ENCODE results near the gene TGFBR3.

Gene TGFBR3

DNA sequence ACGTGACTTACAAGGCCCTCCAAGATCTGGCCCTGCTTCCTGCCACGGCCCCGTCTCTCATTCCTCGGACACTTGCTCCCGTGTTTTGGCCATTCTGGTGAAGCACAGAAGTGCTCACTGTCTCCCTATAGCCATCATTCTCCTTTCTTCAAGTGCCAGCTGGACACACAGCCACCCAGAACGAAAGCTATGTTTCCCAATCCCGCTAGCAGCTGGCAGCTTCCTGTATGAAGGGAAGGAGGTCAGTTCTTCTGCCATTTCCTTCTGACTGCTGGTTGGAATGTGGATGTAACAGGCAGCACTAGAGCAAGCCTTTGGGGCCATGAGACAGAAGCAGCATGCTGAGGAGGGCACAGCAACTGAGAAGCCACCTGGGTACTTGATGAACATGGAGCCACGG lies 82.8 kb downstream of the TGFBR3 start:
- peak; percentile 24 for DNase-seq (ENCODE audit: low read depth)
- TF ChIP-seq, protein P1, sequence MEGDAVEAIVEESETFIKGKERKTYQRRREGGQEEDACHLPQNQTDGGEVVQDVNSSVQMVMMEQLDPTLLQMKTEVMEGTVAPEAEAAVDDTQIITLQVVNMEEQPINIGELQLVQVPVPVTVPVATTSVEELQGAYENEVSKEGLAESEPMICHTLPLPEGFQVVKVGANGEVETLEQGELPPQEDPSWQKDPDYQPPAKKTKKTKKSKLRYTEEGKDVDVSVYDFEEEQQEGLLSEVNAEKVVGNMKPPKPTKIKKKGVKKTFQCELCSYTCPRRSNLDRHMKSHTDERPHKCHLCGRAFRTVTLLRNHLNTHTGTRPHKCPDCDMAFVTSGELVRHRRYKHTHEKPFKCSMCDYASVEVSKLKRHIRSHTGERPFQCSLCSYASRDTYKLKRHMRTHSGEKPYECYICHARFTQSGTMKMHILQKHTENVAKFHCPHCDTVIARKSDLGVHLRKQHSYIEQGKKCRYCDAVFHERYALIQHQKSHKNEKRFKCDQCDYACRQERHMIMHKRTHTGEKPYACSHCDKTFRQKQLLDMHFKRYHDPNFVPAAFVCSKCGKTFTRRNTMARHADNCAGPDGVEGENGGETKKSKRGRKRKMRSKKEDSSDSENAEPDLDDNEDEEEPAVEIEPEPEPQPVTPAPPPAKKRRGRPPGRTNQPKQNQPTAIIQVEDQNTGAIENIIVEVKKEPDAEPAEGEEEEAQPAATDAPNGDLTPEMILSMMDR (IDR thresholded peaks at IDR 0.05; ENCODE audit: insufficient read depth, low read depth, low read length, missing control alignments): no peak

DNA sequence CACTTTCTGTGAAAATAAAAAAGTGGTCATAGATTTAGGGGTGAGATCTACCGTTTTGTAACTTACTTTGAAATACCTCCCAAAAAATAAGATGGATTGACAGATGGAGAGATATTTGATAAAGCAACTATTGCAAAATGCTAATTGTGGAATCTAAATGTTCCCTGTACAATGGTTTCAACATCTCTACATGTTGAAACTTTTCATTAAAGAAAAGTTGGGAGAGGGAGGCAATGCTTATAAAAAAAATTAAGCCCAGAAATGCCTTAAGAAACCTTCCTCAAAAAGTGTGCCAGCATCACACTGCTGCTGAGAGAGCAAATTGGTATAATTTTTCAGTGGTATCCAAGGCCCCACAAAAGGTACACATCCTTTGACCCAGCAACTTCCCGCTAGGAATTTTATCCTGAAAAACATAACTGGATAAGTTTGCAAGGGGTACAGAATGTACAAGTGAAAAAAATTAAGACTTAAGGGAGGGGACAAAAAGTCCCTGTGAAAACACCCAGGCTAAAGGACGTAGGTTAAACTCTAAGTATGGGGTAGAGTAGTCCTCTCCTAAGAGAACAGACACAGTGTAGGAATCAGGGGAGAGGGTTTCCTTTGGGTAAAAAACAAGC lies 84.3 kb downstream of the TGFBR3 start:
- TF ChIP-seq, protein P1 (IDR thresholded peaks at IDR 0.05; ENCODE audit: insufficient read depth, low read depth, low read length, missing control alignments): no peak
- DNase-seq (ENCODE audit: low read depth): no peak
- H3K4me3 ChIP-seq (ENCODE audit: low read depth, low read length): no peak overlapping the region

More for the DNA sequence above, 82.8 kb downstream of the TGFBR3 start:
- no peak overlapping the region for H3K4me3 ChIP-seq (ENCODE audit: low read depth, low read length)

DNA sequence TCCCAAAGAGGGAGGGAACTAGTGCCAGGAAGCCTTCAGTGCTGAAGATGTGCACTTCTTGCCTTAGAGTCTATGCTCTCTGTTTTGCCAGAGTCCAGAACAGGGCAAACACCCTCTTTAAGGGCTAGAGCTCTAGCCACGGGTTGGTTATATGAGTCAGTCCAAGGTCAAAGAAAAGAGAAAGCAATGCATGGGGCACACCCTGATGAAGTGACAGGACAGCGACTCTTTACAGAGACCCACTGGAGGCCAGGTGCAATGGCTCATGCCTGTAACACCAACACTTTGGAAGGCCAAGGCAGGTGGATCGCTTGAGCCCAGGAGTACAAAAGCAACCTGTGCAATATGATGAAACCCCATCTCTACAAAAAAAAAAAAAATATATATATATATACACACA lies 86.1 kb downstream of the TGFBR3 start:
- TF ChIP-seq, protein P1 (IDR thresholded peaks at IDR 0.05; ENCODE audit: insufficient read depth, low read depth, low read length, missing control alignments): no peak
- no peak overlapping the region for H3K4me3 ChIP-seq (ENCODE audit: low read depth, low read length)
- peak; percentile 22 for DNase-seq (ENCODE audit: low read depth)

DNA sequence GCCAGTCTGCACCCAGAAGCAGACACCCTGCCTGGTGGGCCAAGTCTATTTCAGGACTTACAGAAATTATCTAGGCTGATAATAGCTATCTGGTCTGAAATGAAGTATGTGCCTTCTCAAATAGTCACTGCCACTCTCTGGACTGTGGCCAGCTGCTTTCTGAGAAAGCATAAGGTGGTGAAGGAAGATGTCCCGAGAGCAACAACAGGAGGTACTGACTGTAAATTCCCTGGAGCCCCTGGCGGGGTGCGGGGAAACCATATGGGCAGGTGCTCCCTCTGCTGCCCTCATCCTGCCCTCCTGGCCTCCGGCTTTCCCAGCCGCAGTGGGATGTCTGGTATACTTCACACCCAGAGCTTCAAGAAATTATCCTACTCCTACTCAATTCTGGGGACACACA lies 86.8 kb downstream of the TGFBR3 start:
- TF ChIP-seq, protein P1 (IDR thresholded peaks at IDR 0.05; ENCODE audit: insufficient read depth, low read depth, low read length, missing control alignments): no peak
- no peak overlapping the region for H3K4me3 ChIP-seq (ENCODE audit: low read depth, low read length)

DNA sequence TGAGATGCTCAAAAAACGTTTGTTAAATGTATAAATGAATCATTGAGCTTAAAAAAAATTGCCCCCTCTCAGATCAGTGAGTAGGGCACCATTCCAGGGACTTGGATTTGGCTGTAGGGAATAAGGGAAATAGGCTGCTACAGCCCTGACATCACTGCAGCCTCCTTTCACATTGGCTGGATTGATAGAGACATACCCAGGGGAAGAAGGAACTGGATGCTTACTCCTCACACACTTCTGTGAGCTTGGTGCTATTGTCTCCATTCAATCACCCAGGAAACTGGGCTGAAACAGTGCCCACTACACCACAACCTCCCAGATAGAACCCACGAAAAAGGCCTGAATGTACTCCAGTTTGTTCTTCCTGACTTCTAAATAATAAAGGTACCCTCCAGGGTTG lies 87.2 kb downstream of the TGFBR3 start:
- H3K4me3 ChIP-seq (ENCODE audit: low read depth, low read length): no peak overlapping the region
- TF ChIP-seq, protein P1 (IDR thresholded peaks at IDR 0.05; ENCODE audit: insufficient read depth, low read depth, low read length, missing control alignments): no peak
- no peak for DNase-seq (ENCODE audit: low read depth)

More for the DNA sequence above, 86.8 kb downstream of the TGFBR3 start:
- DNase-seq (ENCODE audit: low read depth): no peak

DNA sequence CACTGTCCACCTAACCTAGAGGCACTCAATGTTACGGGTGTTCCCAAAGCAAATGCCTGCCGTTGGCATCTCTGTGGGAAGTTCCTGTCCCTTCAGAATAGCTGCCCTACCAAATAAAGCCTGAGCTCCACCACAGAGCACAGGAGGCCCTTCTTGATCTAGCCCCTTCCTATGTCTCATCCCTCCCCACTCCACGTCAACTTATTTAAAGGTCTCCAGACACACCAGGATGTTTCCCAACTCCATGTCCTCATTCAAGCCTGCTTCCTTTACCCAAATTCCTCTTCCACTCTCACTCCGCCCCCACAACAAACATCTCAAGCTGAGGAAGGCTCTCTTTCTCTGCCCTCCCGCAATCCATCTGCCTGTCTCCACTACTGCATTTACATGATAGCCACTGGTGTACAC lies 87.7 kb downstream of the TGFBR3 start:
- TF ChIP-seq, protein P1 (IDR thresholded peaks at IDR 0.05; ENCODE audit: insufficient read depth, low read depth, low read length, missing control alignments): no peak
- no peak for DNase-seq (ENCODE audit: low read depth)
- H3K4me3 ChIP-seq (ENCODE audit: low read depth, low read length): no peak overlapping the region

DNA sequence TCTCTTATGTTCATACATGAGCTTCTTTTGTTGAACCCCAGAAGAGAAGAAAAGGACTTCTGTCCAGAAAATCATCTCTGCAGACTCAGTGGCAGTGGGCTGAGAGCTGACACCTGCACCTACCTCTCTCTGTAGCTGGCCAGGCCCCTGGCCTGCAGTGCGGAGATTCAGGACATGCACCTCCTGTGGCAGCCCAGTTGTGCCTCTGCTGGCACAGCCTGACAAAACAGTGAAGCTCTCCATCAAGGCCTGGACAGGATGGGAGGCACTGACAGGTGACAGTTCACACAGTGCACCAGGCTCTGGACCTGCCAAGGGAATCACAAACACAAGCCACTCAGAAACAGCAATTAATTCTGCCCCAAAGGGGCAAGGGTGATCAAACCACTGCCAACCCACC lies 88.8 kb downstream of the TGFBR3 start:
- H3K4me3 ChIP-seq (ENCODE audit: low read depth, low read length): no peak overlapping the region
- TF ChIP-seq, protein P1 (IDR thresholded peaks at IDR 0.05; ENCODE audit: insufficient read depth, low read depth, low read length, missing control alignments): no peak
- no peak for DNase-seq (ENCODE audit: low read depth)
